ENCODE measurements around the gene ZACN.

GRCh38 chr17:76107509-76107908, 28.5 kb downstream of the ZACN start:
- TF ChIP-seq POLR2A (IDR thresholded peaks at IDR 0.05) (no peak), CTCF (IDR thresholded peaks at IDR 0.05) (peak in 2 of 6 experiments; percentile 6 to 20)

Measured in esophagus squamous epithelium (tissue), 4 donors.